NCI-H1105 treated with DMSO at 0.1 percent for 48 hours (cell line): ENCODE data around the gene UGT1A1.
"Not testable (repeated sequence)": the region's sequence is repeated elsewhere in the genome, so short reads cannot be mapped to it uniquely, and the experiment has no call there.

Experiments used
- DNase-seq: peaks from one replicate; lab custom pipeline; 2025; lab: John Stamatoyannopoulos, UW

The UGT1A1 gene

DNA sequence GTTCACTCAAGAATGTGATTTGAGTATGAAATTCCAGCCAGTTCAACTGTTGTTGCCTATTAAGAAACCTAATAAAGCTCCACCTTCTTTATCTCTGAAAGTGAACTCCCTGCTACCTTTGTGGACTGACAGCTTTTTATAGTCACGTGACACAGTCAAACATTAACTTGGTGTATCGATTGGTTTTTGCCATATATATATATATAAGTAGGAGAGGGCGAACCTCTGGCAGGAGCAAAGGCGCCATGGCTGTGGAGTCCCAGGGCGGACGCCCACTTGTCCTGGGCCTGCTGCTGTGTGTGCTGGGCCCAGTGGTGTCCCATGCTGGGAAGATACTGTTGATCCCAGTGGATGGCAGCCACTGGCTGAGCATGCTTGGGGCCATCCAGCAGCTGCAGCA is at the start of gene UGT1A1:
UGT1A1 (plus strand) TSS at position 228 of the 400 bp plus-strand sequence; CDS start at position 246, 18 bp downstream.
- no peak for DNase-seq

- peak; percentile 54 for DNase-seq
Measured at GRCh38 chr2:233711312-233712008, 48.6 kb upstream of the UGT1A1 start.

DNA sequence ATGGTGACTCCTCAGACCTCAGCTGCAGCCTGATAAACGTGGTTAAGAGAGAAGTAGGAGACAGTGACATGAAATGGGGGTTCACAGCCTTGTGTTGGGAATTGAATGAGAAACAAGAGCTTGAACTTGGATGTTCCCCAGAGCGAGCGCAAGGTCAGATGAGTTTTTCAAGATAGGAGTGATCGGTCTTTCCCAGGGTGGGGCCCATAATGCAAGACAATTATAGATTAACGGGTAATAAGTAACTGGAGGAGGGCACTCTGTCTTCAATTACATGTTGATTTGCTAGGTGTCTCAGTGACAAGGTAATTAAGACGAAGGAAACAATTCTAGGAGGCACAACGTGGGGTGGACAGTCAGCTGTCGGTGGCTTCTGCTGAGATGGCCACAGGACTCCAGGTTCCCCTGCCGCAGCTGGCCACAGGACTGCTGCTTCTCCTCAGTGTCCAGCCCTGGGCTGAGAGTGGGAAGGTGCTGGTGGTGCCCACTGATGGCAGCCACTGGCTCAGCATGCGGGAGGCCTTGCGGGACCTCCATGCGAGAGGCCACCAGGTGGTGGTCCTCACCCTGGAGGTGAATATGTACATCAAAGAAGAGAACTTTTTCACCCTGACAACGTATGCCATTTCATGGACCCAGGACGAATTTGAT is 47.3 kb upstream of the UGT1A1 start, which contains the start of gene UGT1A5:
UGT1A5 (plus strand) TSS at position 297 of the 651 bp plus-strand sequence; CDS start at position 382, 85 bp downstream.
- DNase-seq = no peak

DNA sequence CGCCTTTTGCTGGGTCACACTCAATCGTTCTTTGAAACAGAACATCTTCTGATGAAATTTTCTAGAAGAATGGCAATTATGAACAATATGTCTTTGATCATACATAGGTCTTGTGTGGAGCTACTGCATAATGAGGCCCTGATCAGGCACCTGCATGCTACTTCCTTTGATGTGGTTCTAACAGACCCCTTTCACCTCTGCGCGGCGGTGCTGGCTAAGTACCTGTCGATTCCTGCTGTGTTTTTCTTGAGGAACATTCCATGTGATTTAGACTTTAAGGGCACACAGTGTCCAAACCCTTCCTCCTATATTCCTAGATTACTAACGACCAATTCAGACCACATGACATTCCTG is 46.8 kb upstream of the UGT1A1 start:
- no peak for DNase-seq

GRCh38 chr2:233714121-233714520 is 45.9 kb upstream of the UGT1A1 start:
- DNase-seq = no peak

- no peak for DNase-seq
Measured at GRCh38 chr2:233718552-233718951, 41.5 kb upstream of the UGT1A1 start, which contains the start of gene UGT1A4. Gene UGT1A4 (plus strand): TSS chr2:233718736. CDS start chr2:233718821, 85 bp downstream.

DNA sequence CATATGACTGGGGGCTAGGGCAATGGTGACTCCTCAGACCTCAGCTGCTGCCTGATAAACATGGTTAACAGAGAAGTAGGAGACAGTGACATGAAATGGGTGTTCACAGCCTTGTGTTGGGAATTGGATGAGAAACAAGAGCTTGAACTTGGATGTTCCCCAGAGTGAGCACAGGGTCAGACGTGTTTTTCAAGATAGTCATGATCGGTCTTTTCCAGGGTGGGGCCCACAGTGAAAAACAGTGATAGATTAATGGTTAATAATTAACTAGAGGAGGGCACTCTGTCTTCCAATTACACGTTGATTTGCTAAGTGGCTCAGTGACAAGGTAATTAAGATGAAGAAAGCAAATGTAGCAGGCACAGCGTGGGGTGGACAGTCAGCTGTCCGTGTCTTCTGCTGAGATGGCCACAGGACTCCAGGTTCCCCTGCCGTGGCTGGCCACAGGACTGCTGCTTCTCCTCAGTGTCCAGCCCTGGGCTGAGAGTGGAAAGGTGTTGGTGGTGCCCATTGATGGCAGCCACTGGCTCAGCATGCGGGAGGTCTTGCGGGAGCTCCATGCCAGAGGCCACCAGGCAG is 31.3 kb upstream of the UGT1A1 start, which contains the start of gene UGT1A3:
UGT1A3 (plus strand) TSS at position 320 of the 579 bp plus-strand sequence; CDS start at position 405, 85 bp downstream.
- DNase-seq = no peak

GRCh38 chr2:233736868-233737653 is 23.0 kb upstream of the UGT1A1 start:
- DNase-seq = not testable (repeated sequence)

DNA sequence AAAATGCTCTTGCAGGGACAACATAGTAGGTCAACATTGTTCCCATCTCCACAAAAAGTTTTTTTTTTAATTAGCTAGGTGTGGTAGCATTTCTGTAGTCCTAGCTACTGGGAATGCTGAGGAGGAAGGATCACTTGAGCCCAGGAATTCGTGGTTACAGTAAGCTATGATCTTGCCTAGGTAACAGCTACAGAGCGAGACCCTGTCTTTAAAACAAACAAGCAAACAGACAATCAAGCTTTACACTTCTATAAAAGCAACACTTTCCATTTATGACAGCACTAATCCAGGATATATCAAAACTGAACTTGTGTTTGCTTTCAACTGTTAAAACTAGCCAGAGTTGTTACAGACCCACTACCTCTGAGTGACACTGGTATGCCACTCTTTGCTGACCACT is 19.2 kb upstream of the UGT1A1 start:
- DNase-seq = no peak

- DNase-seq = no peak
Measured at GRCh38 chr2:233743464-233744259, 16.4 kb upstream of the UGT1A1 start.

- no peak for DNase-seq
Measured at GRCh38 chr2:233745073-233745755, 14.9 kb upstream of the UGT1A1 start.

DNA sequence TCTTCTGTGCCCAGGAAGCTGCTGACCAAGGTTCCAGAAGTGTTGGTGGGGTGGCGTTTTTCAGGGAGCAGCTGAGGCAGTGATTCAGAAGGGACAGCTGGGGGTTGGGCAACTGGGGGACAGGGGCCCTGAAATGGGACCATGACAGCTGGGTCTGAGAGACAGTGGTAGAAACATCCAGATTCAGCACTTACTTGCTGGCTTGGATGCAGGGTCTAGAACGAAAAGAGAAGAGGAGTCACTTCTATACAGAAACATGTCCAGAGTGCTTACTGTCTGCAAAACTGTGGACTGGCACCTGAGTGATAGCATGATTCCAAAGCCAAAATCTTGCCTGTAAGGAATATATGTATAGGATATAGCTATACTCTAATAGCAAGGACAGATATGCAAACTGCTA is 14.2 kb upstream of the UGT1A1 start:
- not testable (repeated sequence) for DNase-seq

DNA sequence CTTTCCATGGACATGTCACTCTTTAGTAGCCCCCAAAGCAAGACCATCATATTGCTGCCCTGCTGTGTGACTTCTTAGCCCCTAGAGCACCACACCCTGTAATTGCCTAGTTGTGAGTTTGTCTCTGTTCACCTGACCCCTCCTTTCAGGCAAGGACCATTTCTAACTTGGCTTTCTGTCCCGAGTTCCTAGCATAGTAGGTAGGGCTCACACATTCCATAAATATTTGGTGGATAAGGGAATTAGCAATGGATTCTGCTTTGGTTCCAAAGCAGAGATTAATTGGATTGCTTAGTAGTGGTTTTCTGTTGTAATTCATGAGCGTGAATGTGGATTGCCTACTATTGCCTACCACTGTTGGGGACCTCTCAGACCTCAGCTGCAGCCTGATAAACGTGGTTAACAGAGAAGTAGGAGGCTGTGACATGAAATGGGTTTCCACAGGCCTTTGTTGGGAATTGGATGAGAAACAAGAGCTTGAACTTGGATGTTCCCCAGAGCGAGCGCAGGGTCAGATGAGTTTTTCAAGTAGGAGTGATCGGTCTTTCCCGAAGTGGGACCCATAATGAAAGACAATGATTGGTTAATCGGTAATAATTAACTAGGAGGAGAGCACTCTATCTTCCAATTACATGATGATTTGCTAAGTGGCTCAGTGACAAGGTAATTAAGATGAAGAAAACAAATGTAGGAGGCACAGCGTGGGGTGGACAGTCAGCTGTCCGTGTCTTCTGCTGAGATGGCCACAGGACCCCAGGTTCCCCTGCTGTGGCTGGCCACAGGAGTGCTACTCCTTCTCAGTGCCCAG is 13.4 kb upstream of the UGT1A1 start:
- no peak for DNase-seq

DNA sequence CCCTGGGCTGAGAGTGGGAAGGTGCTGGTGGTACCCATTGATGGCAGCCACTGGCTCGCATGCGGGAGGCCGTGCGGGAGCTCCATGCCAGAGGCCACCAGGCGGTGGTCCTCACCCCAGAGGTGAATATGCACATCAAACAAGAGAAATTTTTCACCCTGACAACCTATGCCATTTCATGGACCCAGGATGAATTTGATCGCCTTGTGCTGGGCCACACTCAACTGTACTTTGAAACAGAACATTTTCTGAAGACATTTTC is 12.9 kb upstream of the UGT1A1 start:
- DNase-seq = no peak

DNA sequence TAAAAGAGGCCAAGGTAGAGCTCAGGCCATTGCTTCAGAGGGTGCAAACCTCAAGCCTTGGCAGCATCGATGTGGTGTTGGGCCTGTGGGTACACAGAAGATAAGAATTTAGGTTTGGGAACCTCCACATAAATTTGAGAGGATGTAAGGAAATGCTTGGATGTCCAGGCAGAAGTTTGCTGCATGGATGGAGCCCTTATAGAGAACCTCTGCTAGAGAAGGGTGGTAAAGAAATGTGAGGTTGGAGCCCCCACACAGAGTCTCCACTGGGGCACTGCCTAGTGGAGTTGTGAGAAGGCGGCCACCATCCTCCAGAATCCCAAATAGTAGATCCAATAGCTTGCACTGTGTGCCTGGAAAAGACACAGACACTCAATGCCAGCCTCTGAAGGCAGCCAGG is 9.4 kb upstream of the UGT1A1 start:
- not testable (repeated sequence) for DNase-seq

- not testable (repeated sequence) for DNase-seq
Measured at GRCh38 chr2:233751212-233752009, 8.7 kb upstream of the UGT1A1 start.

GRCh38 chr2:233754872-233755611 is 5.0 kb upstream of the UGT1A1 start:
- DNase-seq = no peak

DNA sequence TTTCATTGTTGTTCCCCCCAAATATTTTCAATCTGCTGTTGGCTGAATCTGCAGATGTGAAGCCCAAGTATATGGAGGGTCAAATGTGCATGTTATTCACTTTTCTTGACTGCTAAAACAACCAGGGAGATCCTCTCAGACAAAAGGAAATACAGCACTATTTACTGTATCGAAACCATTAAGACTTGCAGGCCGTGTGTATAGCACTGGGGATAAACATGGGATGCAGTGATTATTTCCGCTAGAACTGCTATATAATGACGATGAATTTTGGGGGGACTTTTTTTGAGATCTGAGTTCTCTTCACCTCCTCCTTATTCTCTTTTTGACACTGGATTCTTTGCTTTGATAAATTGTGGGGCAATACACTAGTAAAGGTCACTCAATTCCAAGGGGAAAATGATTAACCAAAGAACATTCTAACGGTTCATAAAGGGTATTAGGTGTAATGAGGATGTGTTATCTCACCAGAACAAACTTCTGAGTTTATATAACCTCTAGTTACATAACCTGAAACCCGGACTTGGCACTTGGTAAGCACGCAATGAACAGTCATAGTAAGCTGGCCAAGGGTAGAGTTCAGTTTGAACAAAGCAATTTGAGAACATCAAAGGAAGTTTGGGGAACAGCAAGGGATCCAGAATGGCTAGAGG is 3.5 kb upstream of the UGT1A1 start:
- no peak for DNase-seq
